ENCODE measurements around the gene VCL.

Gene VCL

GRCh38 chr10:74050653-74051052 is 52.7 kb downstream of the VCL start:
- Histone ChIP-seq H3F3A (ENCODE audit: insufficient read depth) (no peaks in the 10 kb centered on the region; the same call in 1 of the 2 replicates), H3K9me3 (ENCODE audit: insufficient read depth, low read length) (no peaks in the 10 kb centered on the region), H3K9ac (ENCODE audit: low read length) (no peak overlapping the region), H2AFZ (ENCODE audit: low read depth, low read length, severe bottlenecking) (no peak overlapping the region), H4K20me1 (ENCODE audit: low read depth, low read length) (no peaks in the 10 kb centered on the region), H3K27me3 (ENCODE audit: low read length) (no peaks in the 10 kb centered on the region), H3K4me3 (ENCODE audit: insufficient read depth, low read length, poor library complexity, severe bottlenecking) (no peak overlapping the region), H3K4me2 (ENCODE audit: low read depth, low read length, poor library complexity, severe bottlenecking) (no peak overlapping the region), H3K9me2 (replicated peaks; ENCODE audit: insufficient read depth, low read length) (no peaks in the 10 kb centered on the region), H3K36me3 (ENCODE audit: low read length) (no peaks in the 10 kb centered on the region), H3K79me2 (ENCODE audit: insufficient read depth, low read length) (peaks cover 19% of the 10 kb centered on the region; the same call in 1 of the 2 replicates), H3K27ac (ENCODE audit: low read depth, low read length) (no peak overlapping the region)
- TF ChIP-seq CTCF (IDR thresholded peaks at IDR 0.05; ENCODE audit: insufficient read depth, low read length, poor library complexity, severe bottlenecking): no peak
- TF ChIP-seq EZH2phosphoT487 (conservative IDR thresholded peaks at IDR 0.05; ENCODE audit: low read length): no peak

DNA sequence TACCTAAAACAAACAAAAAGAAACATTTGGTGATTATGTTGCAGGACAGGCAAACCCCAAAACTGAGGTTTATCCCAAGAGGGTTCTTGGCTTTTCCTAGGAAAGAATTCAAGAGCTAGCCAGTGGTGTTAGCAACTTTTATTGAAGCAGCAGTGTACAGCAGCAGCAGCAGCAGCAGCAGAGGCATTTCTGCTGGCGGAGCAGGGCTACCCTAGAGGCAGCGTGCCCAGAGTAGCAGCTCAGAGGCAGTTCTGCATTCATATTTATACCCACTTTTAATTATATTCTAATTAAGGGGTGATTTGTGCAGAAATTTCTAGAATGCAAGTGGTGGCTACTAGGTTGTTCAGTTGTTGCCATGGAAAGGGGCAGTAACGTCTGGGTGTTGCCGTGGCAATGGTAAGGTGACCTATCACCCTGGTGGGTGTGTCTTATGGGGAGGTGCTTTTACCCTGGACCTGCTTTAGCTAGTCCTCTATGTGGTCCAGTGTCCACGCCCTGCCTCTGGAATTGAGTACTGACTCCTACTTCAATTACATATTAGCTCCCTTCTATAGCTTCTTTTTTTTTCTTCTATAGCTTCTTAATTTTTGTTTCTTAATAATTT is 53.9 kb downstream of the VCL start:
- no peaks in the 10 kb centered on the region for H3K36me3 ChIP-seq (ENCODE audit: low read length)
- H3K9me3 ChIP-seq (ENCODE audit: insufficient read depth, low read length): no peaks in the 10 kb centered on the region
- H3K27ac ChIP-seq (ENCODE audit: low read depth, low read length): no peak overlapping the region
- H2AFZ ChIP-seq (ENCODE audit: low read depth, low read length, severe bottlenecking): no peak overlapping the region
- no peak overlapping the region for H3K4me3 ChIP-seq (ENCODE audit: insufficient read depth, low read length, poor library complexity, severe bottlenecking)
- TF ChIP-seq CTCF (IDR thresholded peaks at IDR 0.05; ENCODE audit: insufficient read depth, low read length, poor library complexity, severe bottlenecking): no peak
- no peak for TF ChIP-seq EZH2phosphoT487 (conservative IDR thresholded peaks at IDR 0.05; ENCODE audit: low read length)
- H4K20me1 ChIP-seq (ENCODE audit: low read depth, low read length): no peaks in the 10 kb centered on the region
- H3F3A ChIP-seq (ENCODE audit: insufficient read depth): no peaks in the 10 kb centered on the region; the same call in 1 of the 2 replicates
- no peaks in the 10 kb centered on the region for H3K27me3 ChIP-seq (ENCODE audit: low read length)
- no peak overlapping the region for H3K9ac ChIP-seq (ENCODE audit: low read length)
- no peak overlapping the region for H3K4me2 ChIP-seq (ENCODE audit: low read depth, low read length, poor library complexity, severe bottlenecking)
- H3K9me2 ChIP-seq (replicated peaks; ENCODE audit: insufficient read depth, low read length): no peaks in the 10 kb centered on the region
- H3K79me2 ChIP-seq (ENCODE audit: insufficient read depth, low read length): peaks cover 20% of the 10 kb centered on the region; the same call in 1 of the 2 replicates

- no peaks in the 10 kb centered on the region; the same call in 1 of the 2 replicates for H3F3A ChIP-seq (ENCODE audit: insufficient read depth)
- H3K9ac ChIP-seq (ENCODE audit: low read length): no peak overlapping the region
- H4K20me1 ChIP-seq (ENCODE audit: low read depth, low read length): no peaks in the 10 kb centered on the region
- no peaks in the 10 kb centered on the region for H3K9me3 ChIP-seq (ENCODE audit: insufficient read depth, low read length)
- no peaks in the 10 kb centered on the region for H3K9me2 ChIP-seq (replicated peaks; ENCODE audit: insufficient read depth, low read length)
- H3K36me3 ChIP-seq (ENCODE audit: low read length): no peaks in the 10 kb centered on the region
- H3K79me2 ChIP-seq (ENCODE audit: insufficient read depth, low read length): peaks cover 23% of the 10 kb centered on the region; the same call in 1 of the 2 replicates
- no peak for TF ChIP-seq CTCF (IDR thresholded peaks at IDR 0.05; ENCODE audit: insufficient read depth, low read length, poor library complexity, severe bottlenecking)
- TF ChIP-seq EZH2phosphoT487 (conservative IDR thresholded peaks at IDR 0.05; ENCODE audit: low read length): no peak
- no peak overlapping the region for H3K4me3 ChIP-seq (ENCODE audit: insufficient read depth, low read length, poor library complexity, severe bottlenecking)
- H3K4me2 ChIP-seq (ENCODE audit: low read depth, low read length, poor library complexity, severe bottlenecking): no peak overlapping the region
- H2AFZ ChIP-seq (ENCODE audit: low read depth, low read length, severe bottlenecking): no peak overlapping the region
- no peak overlapping the region for H3K27ac ChIP-seq (ENCODE audit: low read depth, low read length)
- no peaks in the 10 kb centered on the region for H3K27me3 ChIP-seq (ENCODE audit: low read length)
Observed at GRCh38 chr10:74052994-74053393, 55.1 kb downstream of the VCL start.
